Measurements from ENCODE around the gene IGSF3. TPM values are rescaled to one million over a fixed set of nuclear protein-coding genes. Genes with fewer than 3 reads are reported as not detected.

Gene IGSF3
- total and polyA plus RNA-seq, 2 donors from 2014 or later = 12.0 to 38.8 TPM

DNA sequence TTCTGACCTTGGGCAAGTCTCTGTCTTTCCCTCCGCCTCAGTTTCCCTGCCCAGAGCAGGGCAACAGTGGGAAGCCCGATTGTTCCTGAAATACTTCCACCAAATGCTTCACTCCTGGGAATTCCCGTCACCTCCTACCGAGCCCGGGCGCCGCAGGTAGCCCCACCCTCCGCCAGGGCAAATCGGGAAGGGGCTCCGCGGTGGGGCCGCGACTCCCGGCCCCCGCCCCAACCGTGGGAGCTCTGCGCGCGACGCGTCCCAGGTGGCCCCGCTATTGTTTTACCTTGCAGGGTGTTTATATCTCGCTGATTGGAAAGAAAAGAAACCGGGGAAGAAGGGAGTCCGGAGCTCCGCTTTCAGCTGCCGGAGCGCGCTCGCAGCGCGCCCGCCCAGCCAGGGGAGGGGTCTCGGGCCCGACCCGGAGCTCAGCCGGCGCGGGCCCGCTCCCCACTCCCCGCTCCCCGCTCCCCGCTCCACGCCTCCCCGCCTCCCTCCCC lies 407 bp downstream of the IGSF3 start:
- intact Hi-C loops (cut with DNase I) = no loop called here
- no peaks in the 10 kb centered on the region for H3K9me3 ChIP-seq (ENCODE audit: control insufficient read depth in 2 of 3, insufficient read depth in 1 of 3, low read length in 3 of 3)
- TF ChIP-seq, protein P1, sequence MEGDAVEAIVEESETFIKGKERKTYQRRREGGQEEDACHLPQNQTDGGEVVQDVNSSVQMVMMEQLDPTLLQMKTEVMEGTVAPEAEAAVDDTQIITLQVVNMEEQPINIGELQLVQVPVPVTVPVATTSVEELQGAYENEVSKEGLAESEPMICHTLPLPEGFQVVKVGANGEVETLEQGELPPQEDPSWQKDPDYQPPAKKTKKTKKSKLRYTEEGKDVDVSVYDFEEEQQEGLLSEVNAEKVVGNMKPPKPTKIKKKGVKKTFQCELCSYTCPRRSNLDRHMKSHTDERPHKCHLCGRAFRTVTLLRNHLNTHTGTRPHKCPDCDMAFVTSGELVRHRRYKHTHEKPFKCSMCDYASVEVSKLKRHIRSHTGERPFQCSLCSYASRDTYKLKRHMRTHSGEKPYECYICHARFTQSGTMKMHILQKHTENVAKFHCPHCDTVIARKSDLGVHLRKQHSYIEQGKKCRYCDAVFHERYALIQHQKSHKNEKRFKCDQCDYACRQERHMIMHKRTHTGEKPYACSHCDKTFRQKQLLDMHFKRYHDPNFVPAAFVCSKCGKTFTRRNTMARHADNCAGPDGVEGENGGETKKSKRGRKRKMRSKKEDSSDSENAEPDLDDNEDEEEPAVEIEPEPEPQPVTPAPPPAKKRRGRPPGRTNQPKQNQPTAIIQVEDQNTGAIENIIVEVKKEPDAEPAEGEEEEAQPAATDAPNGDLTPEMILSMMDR (IDR thresholded peaks at IDR 0.05; ENCODE audit: borderline replicate concordance, extremely low read depth, insufficient read depth) = no peak
- peak overlapping the region in 1 of 2 donors; percentile 25 for H3K27ac ChIP-seq (ENCODE audit: low read depth in 2 of 2, low read length in 2 of 2)
- no peak for FAIRE-seq
- H3K36me3 ChIP-seq (ENCODE audit: control insufficient read depth in 2 of 3, insufficient read depth in 3 of 3, low read length in 3 of 3) = no peaks in the 10 kb centered on the region
- H3K4me3 ChIP-seq (ENCODE audit: low read length in 3 of 3) = peak overlapping the region; percentile 64 to 86 (median 75)
- peak overlapping the region; percentile 33 to 40 (median 35) for H3K9ac ChIP-seq (ENCODE audit: low read length in 3 of 3)
- H3K4me1 ChIP-seq (ENCODE audit: control insufficient read depth in 2 of 3, insufficient read depth in 2 of 3, low read depth in 1 of 3, low read length in 3 of 3) = peaks cover 0 to 8% (median 0%) of the 10 kb centered on the region in 3 donors
- DNase-seq = peak in 2 of 5 donors; percentile 60 to 64
- no peaks in the 10 kb centered on the region for H3K27me3 ChIP-seq (ENCODE audit: control insufficient read depth, insufficient read depth, low read length)

DNA sequence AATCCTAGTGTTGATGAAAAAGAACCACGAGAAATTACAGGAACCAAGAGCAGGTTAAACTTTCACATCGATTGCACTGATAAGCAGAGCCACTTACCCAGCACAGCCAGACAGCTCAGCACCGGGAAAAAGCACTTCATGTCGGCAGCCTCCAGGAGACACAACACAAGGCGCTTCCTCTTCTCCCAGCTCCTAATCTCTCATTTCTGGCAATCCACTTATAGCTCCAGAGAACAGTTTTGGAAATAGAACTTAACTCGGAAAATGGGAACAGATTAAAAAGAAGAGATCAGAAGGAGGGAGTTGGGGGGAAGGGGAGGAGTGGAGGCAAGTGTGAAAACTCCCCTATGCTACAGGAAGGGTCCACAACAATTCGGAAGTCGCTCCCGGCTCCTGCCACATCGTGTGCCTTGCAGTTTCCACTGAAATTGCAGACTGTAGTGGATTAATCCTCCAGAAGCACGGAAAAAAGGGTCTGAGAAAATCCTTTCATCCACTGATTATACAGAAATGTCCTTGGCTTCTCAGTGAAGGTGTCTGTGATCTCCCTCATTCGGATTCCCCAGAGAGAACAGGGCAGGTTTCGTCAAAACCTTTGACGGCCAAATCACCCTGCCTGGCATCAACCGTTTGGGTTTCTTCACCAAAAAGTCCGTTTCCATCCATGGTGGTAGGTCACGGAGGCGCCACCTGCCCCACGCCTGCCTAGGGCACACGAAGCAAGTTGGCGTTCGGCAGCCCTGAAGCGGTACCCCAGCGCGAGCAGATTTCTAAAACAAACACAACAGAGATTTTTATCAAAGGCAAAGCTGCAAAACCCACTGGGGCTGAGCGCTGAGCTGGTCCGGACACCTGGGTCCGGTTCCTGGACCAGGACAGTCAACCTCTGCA lies 1.1 kb downstream of the IGSF3 start:
- H3K27ac ChIP-seq (ENCODE audit: low read depth in 2 of 2, low read length in 2 of 2) = peak overlapping the region in 1 of 2 donors; percentile 25
- H3K27me3 ChIP-seq (ENCODE audit: control insufficient read depth, insufficient read depth, low read length) = no peaks in the 10 kb centered on the region
- peaks cover 0 to 11% (median 0%) of the 10 kb centered on the region in 3 donors for H3K4me1 ChIP-seq (ENCODE audit: control insufficient read depth in 2 of 3, insufficient read depth in 2 of 3, low read depth in 1 of 3, low read length in 3 of 3)
- H3K36me3 ChIP-seq (ENCODE audit: control insufficient read depth in 2 of 3, insufficient read depth in 3 of 3, low read length in 3 of 3) = no peaks in the 10 kb centered on the region
- FAIRE-seq (no peak), DNase-seq (peak in 1 of 5 donors; percentile 24)
- TF ChIP-seq, protein P1 (IDR thresholded peaks at IDR 0.05; ENCODE audit: borderline replicate concordance, extremely low read depth, insufficient read depth) = no peak
- no peaks in the 10 kb centered on the region for H3K9me3 ChIP-seq (ENCODE audit: control insufficient read depth in 2 of 3, insufficient read depth in 1 of 3, low read length in 3 of 3)
- H3K9ac ChIP-seq (ENCODE audit: low read length in 3 of 3) = peak overlapping the region; percentile 33 to 40 (median 35)
- peak overlapping the region; percentile 64 to 86 (median 75) for H3K4me3 ChIP-seq (ENCODE audit: low read length in 3 of 3)
- intact Hi-C loops (cut with DNase I) = no loop called here

DNA sequence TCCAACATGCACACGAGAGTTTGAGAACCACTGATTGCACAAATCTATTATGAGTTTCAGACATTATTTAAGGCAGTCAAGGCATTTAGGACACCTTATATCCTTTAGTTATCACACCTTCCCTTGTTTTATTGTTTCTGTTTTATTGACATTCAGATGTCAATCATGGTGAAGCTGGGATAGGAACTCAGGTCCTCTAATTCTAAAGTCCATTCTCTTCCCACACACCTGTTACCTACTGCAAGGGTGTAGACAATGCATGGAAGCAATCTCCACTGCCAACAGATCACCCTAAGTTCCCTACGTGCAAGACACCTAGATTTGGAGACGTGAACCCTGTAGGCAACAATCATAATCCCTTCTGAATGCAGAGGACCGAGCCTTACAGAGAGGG lies 2.6 kb downstream of the IGSF3 start:
- TF ChIP-seq, protein P1 (IDR thresholded peaks at IDR 0.05; ENCODE audit: borderline replicate concordance, extremely low read depth, insufficient read depth) = no peak
- Histone ChIP-seq H3K36me3 (ENCODE audit: control insufficient read depth in 2 of 3, insufficient read depth in 3 of 3, low read length in 3 of 3) (no peaks in the 10 kb centered on the region), H3K9ac (ENCODE audit: low read length in 3 of 3) (no peak overlapping the region), H3K27me3 (ENCODE audit: control insufficient read depth, insufficient read depth, low read length) (no peaks in the 10 kb centered on the region), H3K4me1 (ENCODE audit: control insufficient read depth in 2 of 3, insufficient read depth in 2 of 3, low read depth in 1 of 3, low read length in 3 of 3) (peaks cover 0 to 11% (median 0%) of the 10 kb centered on the region in 3 donors), H3K27ac (ENCODE audit: low read depth in 2 of 2, low read length in 2 of 2) (no peak overlapping the region), H3K4me3 (ENCODE audit: low read length in 3 of 3) (peak overlapping the region in 2 of 3 donors; percentile 2 to 75), H3K9me3 (ENCODE audit: control insufficient read depth in 2 of 3, insufficient read depth in 1 of 3, low read length in 3 of 3) (no peaks in the 10 kb centered on the region)
- intact Hi-C loops (cut with DNase I) = no loop called here
- DNase-seq = no peak
- FAIRE-seq = no peak

Data from kidney (tissue), 14 donors.